Astrocyte (in vitro differentiated cells and primary cell): ENCODE measurements around the gene FOSL2. TPM values are rescaled to one million over a fixed set of nuclear protein-coding genes. Genes with fewer than 3 reads are reported as not detected.
A peak's percentile ranks its signal among the peaks of the same experiment; 100 is the strongest.

Experiments
- DNase-seq: peaks from one replicate; pipeline ENCODE4 v3.0.0-alpha.2; 2010; ENCODE audit warnings: low read depth
- FAIRE-seq: peaks from 2 replicates; lab custom pipeline; 2011; peaks lifted over from hg19 to GRCh38; lab: Jason Lieb, UNC
- H2AFZ ChIP-seq: 2 replicates; pipeline ENCODE4 v1.6.0; 2012; ENCODE audit warnings: low read depth, low read length, inconsistent platforms
- H3K27ac ChIP-seq: 2 replicates; pipeline ENCODE4 v1.5.1; 2011; ENCODE audit warnings: low read depth, low read length, inconsistent platforms
- H3K27me3 ChIP-seq: 2 replicates; pipeline ENCODE4 v1.6.0; 2011; ENCODE audit warnings: low read length, inconsistent platforms; ENCODE audit not compliant: insufficient read depth
- H3K36me3 ChIP-seq: 2 replicates; pipeline ENCODE4 v1.5.1; 2011; ENCODE audit warnings: low read length, inconsistent platforms; ENCODE audit not compliant: insufficient read depth
- H3K4me1 ChIP-seq: 2 replicates; pipeline ENCODE4 v1.5.1; 2011; ENCODE audit warnings: low read length, inconsistent platforms; ENCODE audit not compliant: insufficient read depth
- H3K4me2 ChIP-seq: 2 replicates; pipeline ENCODE4 v1.6.0; 2012; ENCODE audit warnings: low read length, inconsistent platforms
- H3K4me3 ChIP-seq: 2 replicates; pipeline ENCODE4 v1.5.1; 2011; ENCODE audit warnings: low read depth, mild to moderate bottlenecking, low read length, inconsistent platforms; ENCODE audit not compliant: insufficient read depth
- H3K79me2 ChIP-seq: 2 replicates; pipeline ENCODE4 v1.6.0; 2012; ENCODE audit warnings: mild to moderate bottlenecking, low read length, inconsistent platforms; ENCODE audit not compliant: insufficient read depth
- H3K9ac ChIP-seq: 2 replicates; pipeline ENCODE4 v1.6.0; 2012; ENCODE audit warnings: mild to moderate bottlenecking, low read length, inconsistent platforms
- H3K9me3 ChIP-seq: 2 replicates; pipeline ENCODE4 v1.5.1; 2012; ENCODE audit warnings: low read depth, mild to moderate bottlenecking, low read length, inconsistent platforms; ENCODE audit not compliant: insufficient read depth
- H4K20me1 ChIP-seq: 2 replicates; pipeline ENCODE4 v1.6.0; 2012; ENCODE audit warnings: low read length, inconsistent platforms; ENCODE audit not compliant: insufficient read depth
- H3K27ac Mint-ChIP-seq: one replicate; pipeline ENCODE4 v1.8.0; 2021; ENCODE audit warnings: mild to moderate bottlenecking, mixed read lengths; ENCODE audit not compliant: unreplicated experiment
- H3K27me3 Mint-ChIP-seq: one replicate; pipeline ENCODE4 v1.8.0; 2021; ENCODE audit warnings: low read depth, mixed read lengths; ENCODE audit not compliant: unreplicated experiment
- H3K36me3 Mint-ChIP-seq: one replicate; pipeline ENCODE4 v1.8.0; 2021; ENCODE audit warnings: low read depth, mixed read lengths; ENCODE audit not compliant: unreplicated experiment
- H3K4me1 Mint-ChIP-seq: one replicate; pipeline ENCODE4 v1.8.0; 2021; ENCODE audit warnings: low read depth, mixed read lengths; ENCODE audit not compliant: unreplicated experiment
- H3K4me3 Mint-ChIP-seq: one replicate; pipeline ENCODE4 v1.8.0; 2021; ENCODE audit warnings: mild to moderate bottlenecking, moderate library complexity, mixed read lengths; ENCODE audit not compliant: unreplicated experiment
- H3K9me3 Mint-ChIP-seq: one replicate; pipeline ENCODE4 v1.8.0; 2021; ENCODE audit warnings: mild to moderate bottlenecking, mixed read lengths; ENCODE audit not compliant: unreplicated experiment
- EZH2 ChIP-seq: IDR thresholded peaks from 2 replicates; pipeline ENCODE4 v1.6.1; 2012; ENCODE audit warnings: mild to moderate bottlenecking, low read length, inconsistent platforms; ENCODE audit not compliant: insufficient read depth
- total RNA-seq: library from RNA; stranded (reverse); gene quantifications from 2 replicates; pipeline ENCODE4 v1.2.1, GENCODE V29; 2021
- TF ChIP-seq, protein P1 (sequence below): IDR thresholded peaks from 2 replicates; pipeline ENCODE4 v1.5.1; 2011; ENCODE audit warnings: low read depth, mild to moderate bottlenecking, inconsistent platforms, low read length, moderate library complexity; ENCODE audit not compliant: insufficient read depth

The FOSL2 gene
- total RNA-seq, 1 donor from 2014 or later: 158 TPM

DNA sequence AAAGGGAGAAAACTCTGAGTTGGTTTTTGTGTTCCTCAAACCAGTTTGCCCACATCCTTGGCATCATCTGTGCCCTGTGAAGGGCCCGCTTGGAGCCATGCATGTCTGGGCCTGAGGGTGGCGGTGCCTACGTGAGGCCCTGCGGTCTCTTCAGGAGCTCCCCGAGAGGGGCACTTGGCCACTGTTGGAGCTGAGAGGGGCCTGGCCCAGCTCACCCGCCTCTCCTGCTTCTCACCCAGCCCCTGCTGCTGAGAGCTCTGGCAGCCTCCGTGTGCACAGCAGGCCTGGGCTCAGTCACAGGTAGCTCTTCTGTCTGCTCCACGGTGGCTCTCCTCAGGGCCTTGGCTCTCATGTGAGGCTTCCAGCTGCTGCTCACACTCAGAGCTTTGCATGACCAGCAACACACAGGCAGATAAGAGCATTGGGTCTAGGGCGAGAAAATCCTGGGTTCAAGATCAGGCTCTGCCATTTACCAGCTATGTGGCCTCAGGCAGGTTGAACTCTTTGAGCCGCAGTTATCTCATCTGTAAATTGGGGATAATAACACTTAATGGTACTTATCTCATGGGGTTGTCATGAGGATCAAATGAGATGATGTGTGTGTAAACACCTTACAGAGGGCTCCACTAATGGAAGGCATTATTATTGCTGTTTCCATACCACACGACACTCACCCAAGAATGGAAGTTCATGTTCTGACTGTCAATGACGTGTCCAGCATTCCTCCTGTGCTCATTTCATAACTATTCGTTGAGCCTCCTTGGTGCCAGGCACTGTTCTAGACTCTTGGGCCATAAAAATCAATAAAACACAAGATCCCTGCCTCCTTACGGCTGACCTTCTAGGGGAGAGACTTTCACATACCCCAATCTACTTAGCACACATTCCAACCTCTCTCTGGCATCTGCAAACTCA, 61.6 kb downstream of the FOSL2 start:
- H3K36me3 Mint-ChIP-seq: peaks cover 4% of the 10 kb centered on the region
- H3K4me3 ChIP-seq: no peak overlapping the region
- H3K79me2 ChIP-seq: no peaks in the 10 kb centered on the region
- no peaks in the 10 kb centered on the region for H3K36me3 ChIP-seq
- DNase-seq: no peak
- peaks cover 9% of the 10 kb centered on the region for H3K4me1 ChIP-seq
- H2AFZ ChIP-seq: no peak overlapping the region
- peaks cover 3% of the 10 kb centered on the region for H3K27me3 Mint-ChIP-seq
- peaks cover 9% of the 10 kb centered on the region for H3K4me1 Mint-ChIP-seq
- no peaks in the 10 kb centered on the region for H3K9me3 ChIP-seq
- H3K9ac ChIP-seq: no peak overlapping the region
- H3K4me2 ChIP-seq: no peak overlapping the region
- TF ChIP-seq, protein P1, sequence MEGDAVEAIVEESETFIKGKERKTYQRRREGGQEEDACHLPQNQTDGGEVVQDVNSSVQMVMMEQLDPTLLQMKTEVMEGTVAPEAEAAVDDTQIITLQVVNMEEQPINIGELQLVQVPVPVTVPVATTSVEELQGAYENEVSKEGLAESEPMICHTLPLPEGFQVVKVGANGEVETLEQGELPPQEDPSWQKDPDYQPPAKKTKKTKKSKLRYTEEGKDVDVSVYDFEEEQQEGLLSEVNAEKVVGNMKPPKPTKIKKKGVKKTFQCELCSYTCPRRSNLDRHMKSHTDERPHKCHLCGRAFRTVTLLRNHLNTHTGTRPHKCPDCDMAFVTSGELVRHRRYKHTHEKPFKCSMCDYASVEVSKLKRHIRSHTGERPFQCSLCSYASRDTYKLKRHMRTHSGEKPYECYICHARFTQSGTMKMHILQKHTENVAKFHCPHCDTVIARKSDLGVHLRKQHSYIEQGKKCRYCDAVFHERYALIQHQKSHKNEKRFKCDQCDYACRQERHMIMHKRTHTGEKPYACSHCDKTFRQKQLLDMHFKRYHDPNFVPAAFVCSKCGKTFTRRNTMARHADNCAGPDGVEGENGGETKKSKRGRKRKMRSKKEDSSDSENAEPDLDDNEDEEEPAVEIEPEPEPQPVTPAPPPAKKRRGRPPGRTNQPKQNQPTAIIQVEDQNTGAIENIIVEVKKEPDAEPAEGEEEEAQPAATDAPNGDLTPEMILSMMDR: no peak
- TF ChIP-seq EZH2: no peak
- H3K4me3 Mint-ChIP-seq: no peak overlapping the region
- no peaks in the 10 kb centered on the region for H3K9me3 Mint-ChIP-seq
- H4K20me1 ChIP-seq: no peaks in the 10 kb centered on the region
- peak overlapping the region; percentile 4 for H3K27ac Mint-ChIP-seq
- H3K27me3 ChIP-seq: no peaks in the 10 kb centered on the region
- no peak overlapping the region for H3K27ac ChIP-seq
- FAIRE-seq: no peak

DNA sequence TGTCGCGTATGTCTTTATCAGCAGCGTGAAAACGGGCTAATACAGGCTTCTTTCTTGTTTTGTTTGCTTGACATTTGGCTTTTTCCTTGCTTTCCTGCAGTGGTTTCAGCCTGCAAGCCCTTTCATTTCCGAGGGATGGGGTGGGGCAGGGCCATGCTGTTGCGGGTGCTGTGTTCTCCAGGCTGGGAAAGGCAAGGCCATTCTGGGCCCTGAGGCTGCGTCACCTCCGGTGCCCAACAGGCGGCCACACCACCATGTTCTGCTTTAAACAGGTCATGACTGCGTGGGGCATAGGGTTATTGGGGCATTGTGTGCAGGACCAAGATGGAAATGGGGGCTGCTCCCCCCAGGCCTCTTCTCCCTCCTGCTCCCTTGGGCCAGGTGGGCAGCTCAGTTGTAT, 64.6 kb downstream of the FOSL2 start:
- no peak for DNase-seq
- no peak overlapping the region for H2AFZ ChIP-seq
- FAIRE-seq: no peak
- H3K27ac ChIP-seq: no peak overlapping the region
- H3K4me2 ChIP-seq: no peak overlapping the region
- no peak overlapping the region for H3K9ac ChIP-seq
- no peak overlapping the region for H3K4me3 ChIP-seq
- TF ChIP-seq, protein P1: no peak
- TF ChIP-seq EZH2: no peak
- H3K27me3 ChIP-seq: no peaks in the 10 kb centered on the region
- H3K9me3 ChIP-seq: no peaks in the 10 kb centered on the region
- H3K4me1 Mint-ChIP-seq: no peaks in the 10 kb centered on the region
- no peaks in the 10 kb centered on the region for H4K20me1 ChIP-seq
- H3K4me3 Mint-ChIP-seq: no peak overlapping the region
- H3K36me3 Mint-ChIP-seq: peaks cover 2% of the 10 kb centered on the region
- H3K79me2 ChIP-seq: no peaks in the 10 kb centered on the region
- H3K9me3 Mint-ChIP-seq: peaks cover 3% of the 10 kb centered on the region
- H3K4me1 ChIP-seq: no peaks in the 10 kb centered on the region
- peak overlapping the region; percentile 80 for H3K27ac Mint-ChIP-seq
- H3K36me3 ChIP-seq: no peaks in the 10 kb centered on the region
- peaks cover 3% of the 10 kb centered on the region for H3K27me3 Mint-ChIP-seq

DNA sequence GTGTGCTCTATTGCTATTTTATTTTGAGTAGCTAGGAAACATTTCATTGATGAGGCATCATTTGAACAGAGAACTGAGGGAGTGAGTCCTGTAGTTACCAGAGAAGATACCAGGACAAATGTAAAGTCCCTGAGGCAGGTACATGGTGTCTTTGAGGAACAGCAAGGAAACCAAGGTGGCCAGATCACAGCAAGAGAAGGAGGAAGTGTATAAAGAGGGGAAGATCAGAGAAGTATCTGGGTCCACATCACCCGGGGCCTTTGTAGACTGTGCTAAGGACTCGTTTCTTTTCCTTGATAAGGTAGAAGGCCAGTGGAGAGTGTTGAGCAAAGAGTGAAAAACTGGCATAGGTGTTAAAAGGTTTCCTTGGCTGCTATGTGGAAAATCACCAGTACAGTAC, 68.4 kb downstream of the FOSL2 start:
- H3K4me1 ChIP-seq: no peaks in the 10 kb centered on the region
- TF ChIP-seq EZH2: no peak
- TF ChIP-seq, protein P1: no peak
- no peak for DNase-seq
- H3K27ac ChIP-seq: no peak overlapping the region
- H2AFZ ChIP-seq: no peak overlapping the region
- no peaks in the 10 kb centered on the region for H3K27me3 ChIP-seq
- Mint-ChIP-seq H3K36me3 (peaks cover 2% of the 10 kb centered on the region), H3K27me3 (no peaks in the 10 kb centered on the region), H3K9me3 (peaks cover 5% of the 10 kb centered on the region), H3K4me1 (peaks cover 6% of the 10 kb centered on the region), H3K4me3 (no peak overlapping the region), H3K27ac (no peak overlapping the region)
- no peak overlapping the region for H3K4me3 ChIP-seq
- H3K4me2 ChIP-seq: no peak overlapping the region
- H3K79me2 ChIP-seq: no peaks in the 10 kb centered on the region
- no peaks in the 10 kb centered on the region for H3K9me3 ChIP-seq
- no peaks in the 10 kb centered on the region for H4K20me1 ChIP-seq
- FAIRE-seq: no peak
- no peak overlapping the region for H3K9ac ChIP-seq
- H3K36me3 ChIP-seq: no peaks in the 10 kb centered on the region
